ENCODE data around the gene TRUB2.

GRCh38 chr9:128271512-128271911 lies 50.7 kb downstream of the TRUB2 start:
- TF ChIP-seq CTCF (IDR thresholded peaks at IDR 0.05) = no peak
- TF ChIP-seq POLR2A (IDR thresholded peaks at IDR 0.05) = no peak

All from adrenal gland (tissue), 5 donors.